KMS-11 (cell line): ENCODE results near the gene EML4.

ENCODE experiments used
- H2AFZ ChIP-seq: fragments of 200-600 bp; sonication (generic); 2 replicates; pipeline ENCODE4 v1.6.1; 2016; ENCODE audit warnings: antibody characterized with exemption, mixed run types, low read depth
- H3K27ac ChIP-seq: fragments of 200-600 bp; sonication (generic); 2 replicates; pipeline ENCODE4 v1.6.1; 2016; ENCODE audit warnings: mild to moderate bottlenecking, mixed run types
- H3K27me3 ChIP-seq: fragments of 200-600 bp; sonication (generic); 2 replicates; pipeline ENCODE4 v1.6.1; 2017; ENCODE audit warnings: mild to moderate bottlenecking, low read depth, mixed run types, moderate library complexity; ENCODE audit not compliant: insufficient read depth
- H3K36me3 ChIP-seq: fragments of 200-600 bp; sonication (generic); 2 replicates; pipeline ENCODE4 v1.6.1; 2017; ENCODE audit warnings: mild to moderate bottlenecking, mixed run types; ENCODE audit not compliant: insufficient read depth
- H3K4me1 ChIP-seq: fragments of 200-600 bp; sonication (generic); 2 replicates; pipeline ENCODE4 v1.6.1; 2016; ENCODE audit warnings: mild to moderate bottlenecking, low read depth, mixed run types; ENCODE audit not compliant: poor library complexity, severe bottlenecking
- H3K4me2 ChIP-seq: fragments of 200-600 bp; sonication (generic); 2 replicates; pipeline ENCODE4 v1.7.0; 2016; ENCODE audit warnings: mild to moderate bottlenecking, mixed run types
- H3K4me3 ChIP-seq: fragments of 200-600 bp; sonication (generic); IDR thresholded peaks from 2 replicates; pipeline ENCODE4 v1.6.1; 2017; ENCODE audit warnings: low read depth, low read length, mixed read lengths; ENCODE audit not compliant: insufficient read depth
- H3K79me2 ChIP-seq: fragments of 200-600 bp; sonication (generic); 2 replicates; pipeline ENCODE4 v1.6.1; 2016; ENCODE audit warnings: low read depth, mixed run types; ENCODE audit not compliant: insufficient read depth
- H3K9ac ChIP-seq: fragments of 200-600 bp; sonication (generic); 2 replicates; pipeline ENCODE4 v1.6.1; 2016; ENCODE audit warnings: mild to moderate bottlenecking, mixed run types
- H4K20me1 ChIP-seq: fragments of 200-600 bp; sonication (generic); 2 replicates; pipeline ENCODE4 v1.6.1; 2016; ENCODE audit warnings: mild to moderate bottlenecking, mixed run types; ENCODE audit not compliant: insufficient read depth
- TF ChIP-seq, protein P1 (sequence below): fragments of 200-600 bp; sonication (generic); conservative IDR thresholded peaks from 2 replicates; pipeline ENCODE4 v1.6.1; 2017; ENCODE audit warnings: low read depth, mild to moderate bottlenecking, antibody characterized with exemption, low read length, moderate library complexity, mixed read lengths

The EML4 gene

GRCh38 chr2:42293019-42293418 is 123.9 kb downstream of the EML4 start:
- Histone ChIP-seq H3K27ac (no peak overlapping the region), H3K4me3 (no peak overlapping the region), H2AFZ (no peak overlapping the region), H3K79me2 (no peaks in the 10 kb centered on the region), H3K36me3 (peaks cover 11% of the 10 kb centered on the region; the same call in 1 of the 2 replicates), H3K4me2 (no peak overlapping the region), H3K9ac (no peak overlapping the region), H3K27me3 (no peaks in the 10 kb centered on the region), H4K20me1 (no peaks in the 10 kb centered on the region), H3K4me1 (peaks cover 19% of the 10 kb centered on the region)
- TF ChIP-seq, protein P1, sequence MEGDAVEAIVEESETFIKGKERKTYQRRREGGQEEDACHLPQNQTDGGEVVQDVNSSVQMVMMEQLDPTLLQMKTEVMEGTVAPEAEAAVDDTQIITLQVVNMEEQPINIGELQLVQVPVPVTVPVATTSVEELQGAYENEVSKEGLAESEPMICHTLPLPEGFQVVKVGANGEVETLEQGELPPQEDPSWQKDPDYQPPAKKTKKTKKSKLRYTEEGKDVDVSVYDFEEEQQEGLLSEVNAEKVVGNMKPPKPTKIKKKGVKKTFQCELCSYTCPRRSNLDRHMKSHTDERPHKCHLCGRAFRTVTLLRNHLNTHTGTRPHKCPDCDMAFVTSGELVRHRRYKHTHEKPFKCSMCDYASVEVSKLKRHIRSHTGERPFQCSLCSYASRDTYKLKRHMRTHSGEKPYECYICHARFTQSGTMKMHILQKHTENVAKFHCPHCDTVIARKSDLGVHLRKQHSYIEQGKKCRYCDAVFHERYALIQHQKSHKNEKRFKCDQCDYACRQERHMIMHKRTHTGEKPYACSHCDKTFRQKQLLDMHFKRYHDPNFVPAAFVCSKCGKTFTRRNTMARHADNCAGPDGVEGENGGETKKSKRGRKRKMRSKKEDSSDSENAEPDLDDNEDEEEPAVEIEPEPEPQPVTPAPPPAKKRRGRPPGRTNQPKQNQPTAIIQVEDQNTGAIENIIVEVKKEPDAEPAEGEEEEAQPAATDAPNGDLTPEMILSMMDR = no peak

- no peaks in the 10 kb centered on the region for H4K20me1 ChIP-seq
- H3K36me3 ChIP-seq = peaks cover 9% of the 10 kb centered on the region; the same call in 1 of the 2 replicates
- no peak overlapping the region for H2AFZ ChIP-seq
- no peak overlapping the region for H3K27ac ChIP-seq
- H3K79me2 ChIP-seq = no peaks in the 10 kb centered on the region
- no peak overlapping the region for H3K9ac ChIP-seq
- H3K4me1 ChIP-seq = peaks cover 19% of the 10 kb centered on the region
- TF ChIP-seq, protein P1 = no peak
- H3K4me2 ChIP-seq = no peak overlapping the region
- no peaks in the 10 kb centered on the region for H3K27me3 ChIP-seq
- no peak overlapping the region for H3K4me3 ChIP-seq
Measured at GRCh38 chr2:42296226-42296625, 127.1 kb downstream of the EML4 start.

GRCh38 chr2:42297322-42297936 is 128.3 kb downstream of the EML4 start:
- Histone ChIP-seq H3K36me3 (peaks cover 9% of the 10 kb centered on the region; the same call in 1 of the 2 replicates), H2AFZ (no peak overlapping the region), H3K4me3 (no peak overlapping the region), H3K4me1 (peaks cover 19% of the 10 kb centered on the region), H3K27me3 (no peaks in the 10 kb centered on the region), H3K4me2 (no peak overlapping the region), H4K20me1 (no peaks in the 10 kb centered on the region), H3K27ac (no peak overlapping the region), H3K79me2 (no peaks in the 10 kb centered on the region), H3K9ac (no peak overlapping the region)
- TF ChIP-seq, protein P1 = no peak

GRCh38 chr2:42298132-42298531 is 129.0 kb downstream of the EML4 start:
- Histone ChIP-seq H4K20me1 (no peaks in the 10 kb centered on the region), H3K36me3 (peaks cover 13% of the 10 kb centered on the region; the same call in 1 of the 2 replicates), H3K4me1 (peaks cover 19% of the 10 kb centered on the region), H2AFZ (no peak overlapping the region), H3K79me2 (no peaks in the 10 kb centered on the region), H3K9ac (no peak overlapping the region), H3K27me3 (no peaks in the 10 kb centered on the region), H3K27ac (no peak overlapping the region), H3K4me3 (no peak overlapping the region), H3K4me2 (no peak overlapping the region)
- TF ChIP-seq, protein P1 = no peak
